ENCODE data around the gene TPRG1.

- TF ChIP-seq POLR2A (IDR thresholded peaks at IDR 0.05) = no peak
- no peak for TF ChIP-seq CTCF (IDR thresholded peaks at IDR 0.05)
- TF ChIP-seq POLR2AphosphoS5 (IDR thresholded peaks at IDR 0.05) = no peak
Observed at GRCh38 chr3:189184566-189184965, 12.8 kb downstream of the TPRG1 start.

Measured in prostate gland (tissue), 2 donors.